Vagina (tissue), 2 donors: ENCODE measurements around the gene DNAJC27. TPM values are rescaled to one million over a fixed set of nuclear protein-coding genes. Genes with fewer than 3 reads are reported as not detected.

ENCODE experiments used
- DNase-seq, 2 donors: peaks; one replicate each; pipeline ENCODE4 v3.0.0-alpha.2; 2017; ENCODE audit errors: extremely low spot score in 2 of 2
- H3K27ac ChIP-seq: fragments of 200-600 bp; sonication (generic); one replicate; pipeline ENCODE4 v1.5.1; 2019
- H3K27me3 ChIP-seq: fragments of 200-600 bp; sonication (generic); one replicate; pipeline ENCODE4 v1.5.1; 2019
- H3K36me3 ChIP-seq, 2 donors: fragments of 200-600 bp; sonication (generic); one replicate each; pipeline ENCODE4 v1.5.1; 2017 to 2019
- H3K4me1 ChIP-seq: fragments of 200-600 bp; sonication (generic); one replicate; pipeline ENCODE4 v1.5.1; 2019
- H3K4me3 ChIP-seq, 2 donors: fragments of 200-600 bp; sonication (generic); 1 replicate in 1 of 2; 2 replicates in 1 of 2; pipeline ENCODE4 v1.5.1; 2016 to 2019
- H3K9me3 ChIP-seq: fragments of 200-600 bp; sonication (generic); one replicate; pipeline ENCODE4 v1.5.1; 2019
- POLR2A ChIP-seq, 2 donors: fragments of 450-650 bp; IDR thresholded peaks; one replicate each; pipeline ENCODE4 v1.6.1; 2017; ENCODE audit warnings: antibody characterized with exemption in 2 of 2, mild to moderate bottlenecking in 2 of 2, moderate library complexity in 2 of 2
- POLR2AphosphoS5 ChIP-seq, 2 donors: sonication (generic); formaldehyde crosslinking; IDR thresholded peaks; one replicate each; pipeline ENCODE4 v1.9.0; 2017; ENCODE audit warnings: antibody characterized with exemption in 2 of 2, mild to moderate bottlenecking in 2 of 2, low read depth in 1 of 2; ENCODE audit not compliant: insufficient read depth in 1 of 2
- intact Hi-C: fragments of 100-400 bp; cut with DNase I; formaldehyde crosslinking; loops from one replicate; pipeline ENCODE4 v1.15.1; 2023
- total RNA-seq: library from RNA; depleted of rRNA; stranded (reverse); fragments of >200 nt; gene quantifications from one replicate; pipeline ENCODE4 v1.2.3, GENCODE V29; 2016
- TF ChIP-seq, protein P1 (sequence below), 3 experiments: fragments of 450-650 bp in 2 of 3; fragments of 200-600 bp in 1 of 3; sonication (generic) in 1 of 3; IDR thresholded peaks; one replicate each; pipeline ENCODE4 v1.5.1; 2017 to 2019; ENCODE audit warnings: antibody characterized with exemption in 3 of 3, mild to moderate bottlenecking in 2 of 3, moderate library complexity in 2 of 3

The DNAJC27 gene
- total RNA-seq, 1 donor from 2014 or later, result 11.3 TPM

DNA sequence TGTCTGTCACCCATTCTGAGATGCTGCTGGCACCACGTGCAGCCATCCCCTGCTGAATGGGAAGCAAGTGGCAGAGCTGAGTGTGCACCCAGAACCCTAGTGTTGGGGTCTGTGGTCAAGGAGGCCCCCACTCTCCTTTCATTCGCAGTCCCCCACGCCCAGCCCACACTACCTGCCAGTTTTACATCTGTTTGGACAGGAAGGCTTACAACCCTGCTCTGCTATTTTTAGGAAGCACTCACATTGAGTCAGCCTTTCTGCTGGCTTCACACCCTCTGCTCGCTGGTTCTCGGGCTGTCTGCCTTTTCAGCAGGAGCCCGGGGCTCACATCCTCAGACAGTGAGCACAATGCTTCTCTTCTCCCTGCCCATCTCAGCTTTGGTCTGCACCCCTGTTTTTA lies 41.0 kb downstream of the DNAJC27 start:
- H3K27ac ChIP-seq, result no peak overlapping the region
- no peak overlapping the region for H3K4me3 ChIP-seq
- H3K9me3 ChIP-seq, result no peaks in the 10 kb centered on the region
- no peaks in the 10 kb centered on the region for H3K27me3 ChIP-seq
- no peaks in the 10 kb centered on the region for H3K36me3 ChIP-seq
- intact Hi-C loops, result no loop called here
- H3K4me1 ChIP-seq, result peaks cover 15% of the 10 kb centered on the region
- TF ChIP-seq POLR2A (IDR thresholded peaks at IDR 0.05) (no peak), POLR2AphosphoS5 (IDR thresholded peaks at IDR 0.05; ENCODE audit: insufficient read depth in 1 of 2, low read depth in 1 of 2) (no peak)
- TF ChIP-seq, protein P1, sequence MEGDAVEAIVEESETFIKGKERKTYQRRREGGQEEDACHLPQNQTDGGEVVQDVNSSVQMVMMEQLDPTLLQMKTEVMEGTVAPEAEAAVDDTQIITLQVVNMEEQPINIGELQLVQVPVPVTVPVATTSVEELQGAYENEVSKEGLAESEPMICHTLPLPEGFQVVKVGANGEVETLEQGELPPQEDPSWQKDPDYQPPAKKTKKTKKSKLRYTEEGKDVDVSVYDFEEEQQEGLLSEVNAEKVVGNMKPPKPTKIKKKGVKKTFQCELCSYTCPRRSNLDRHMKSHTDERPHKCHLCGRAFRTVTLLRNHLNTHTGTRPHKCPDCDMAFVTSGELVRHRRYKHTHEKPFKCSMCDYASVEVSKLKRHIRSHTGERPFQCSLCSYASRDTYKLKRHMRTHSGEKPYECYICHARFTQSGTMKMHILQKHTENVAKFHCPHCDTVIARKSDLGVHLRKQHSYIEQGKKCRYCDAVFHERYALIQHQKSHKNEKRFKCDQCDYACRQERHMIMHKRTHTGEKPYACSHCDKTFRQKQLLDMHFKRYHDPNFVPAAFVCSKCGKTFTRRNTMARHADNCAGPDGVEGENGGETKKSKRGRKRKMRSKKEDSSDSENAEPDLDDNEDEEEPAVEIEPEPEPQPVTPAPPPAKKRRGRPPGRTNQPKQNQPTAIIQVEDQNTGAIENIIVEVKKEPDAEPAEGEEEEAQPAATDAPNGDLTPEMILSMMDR (IDR thresholded peaks at IDR 0.05), result no peak
- no peak for DNase-seq

DNA sequence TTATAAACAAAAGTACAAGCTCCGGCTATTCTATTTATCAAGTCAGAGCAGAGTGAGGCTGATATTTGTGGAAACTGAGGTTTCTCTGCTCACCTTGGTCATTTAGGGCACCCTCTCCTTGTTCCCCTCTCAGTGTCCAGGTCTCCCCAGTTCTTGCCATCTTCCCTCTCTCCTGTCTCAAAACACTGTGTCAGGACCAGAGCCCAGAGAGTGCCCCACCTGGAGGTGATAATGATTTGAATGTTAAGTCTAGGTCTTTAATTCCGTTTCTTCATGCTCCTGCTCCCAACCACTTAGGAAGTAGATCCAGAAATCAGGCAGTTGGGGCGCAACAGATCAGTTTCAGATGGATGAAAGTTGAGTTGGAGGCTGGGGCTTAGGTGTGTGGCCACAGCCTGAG lies 42.5 kb downstream of the DNAJC27 start:
- Histone ChIP-seq H3K4me1 (peaks cover 15% of the 10 kb centered on the region), H3K9me3 (no peaks in the 10 kb centered on the region), H3K4me3 (no peak overlapping the region), H3K27me3 (no peaks in the 10 kb centered on the region), H3K36me3 (no peaks in the 10 kb centered on the region), H3K27ac (no peak overlapping the region)
- no peak for TF ChIP-seq POLR2A (IDR thresholded peaks at IDR 0.05)
- no peak for TF ChIP-seq POLR2AphosphoS5 (IDR thresholded peaks at IDR 0.05; ENCODE audit: insufficient read depth in 1 of 2, low read depth in 1 of 2)
- TF ChIP-seq, protein P1 (IDR thresholded peaks at IDR 0.05), result no peak
- no peak for DNase-seq
- intact Hi-C loops, result no loop called here

DNA sequence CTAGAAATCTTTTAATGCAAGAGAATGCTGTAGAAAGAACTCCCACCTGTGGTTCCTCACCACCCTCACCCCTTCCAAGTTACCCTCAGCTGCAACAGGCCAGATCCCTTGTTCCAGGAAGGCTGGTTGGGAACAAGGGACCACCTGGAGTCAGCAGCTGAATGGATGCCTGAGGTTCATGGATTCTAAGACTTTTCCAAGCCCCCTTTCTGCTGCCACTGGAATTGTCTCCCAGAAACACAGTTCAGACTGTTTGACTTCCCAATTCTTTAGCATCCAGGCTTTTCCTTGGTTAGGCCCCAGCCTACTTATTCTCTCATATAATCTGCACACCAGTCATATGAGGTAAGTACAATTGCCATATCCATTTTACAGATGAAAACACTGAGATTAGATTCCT lies 43.7 kb downstream of the DNAJC27 start:
- Histone ChIP-seq H3K4me1 (peaks cover 15% of the 10 kb centered on the region), H3K27me3 (no peaks in the 10 kb centered on the region), H3K4me3 (no peak overlapping the region), H3K9me3 (no peaks in the 10 kb centered on the region), H3K27ac (peak overlapping the region; percentile 89), H3K36me3 (no peaks in the 10 kb centered on the region)
- intact Hi-C loops, result no loop called here
- no peak for DNase-seq
- no peak for TF ChIP-seq POLR2A (IDR thresholded peaks at IDR 0.05)
- TF ChIP-seq, protein P1 (IDR thresholded peaks at IDR 0.05), result no peak
- TF ChIP-seq POLR2AphosphoS5 (IDR thresholded peaks at IDR 0.05; ENCODE audit: insufficient read depth in 1 of 2, low read depth in 1 of 2), result no peak

DNA sequence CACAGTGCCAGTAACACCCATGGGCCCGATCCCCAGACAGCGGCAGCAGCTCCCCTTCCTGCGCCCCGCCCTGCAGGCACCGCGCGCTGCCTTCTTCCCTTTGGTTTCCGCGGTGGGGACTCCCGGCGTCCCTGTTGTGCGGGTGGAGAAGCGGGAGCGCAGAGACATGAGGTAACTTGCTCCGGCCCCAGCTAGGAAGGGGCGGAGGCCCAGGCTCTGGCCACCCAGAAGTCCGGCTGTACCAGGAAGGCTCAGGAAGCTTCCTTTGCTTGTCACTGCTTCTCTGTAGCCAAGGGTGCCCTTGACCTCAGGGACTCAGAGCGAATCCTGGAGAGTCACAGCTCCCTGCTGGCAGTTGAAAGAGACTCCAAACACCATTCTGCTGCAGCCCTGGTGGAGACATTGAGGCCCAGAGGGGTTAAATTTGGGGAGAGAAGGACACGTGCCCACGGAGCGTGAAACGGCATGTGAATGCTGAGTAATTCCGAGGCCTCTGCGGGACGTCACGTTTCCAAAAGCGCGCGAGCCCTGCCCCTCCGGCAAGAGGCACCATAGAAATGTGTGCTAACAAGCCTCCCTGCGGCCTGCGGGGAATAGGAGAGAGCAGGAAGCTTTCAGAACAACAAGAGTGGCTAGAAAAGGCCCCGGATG lies 45.0 kb downstream of the DNAJC27 start:
- peak overlapping the region; percentile 17 to 30 for H3K4me3 ChIP-seq
- intact Hi-C loops, result no loop called here
- TF ChIP-seq POLR2AphosphoS5 (IDR thresholded peaks at IDR 0.05; ENCODE audit: insufficient read depth in 1 of 2, low read depth in 1 of 2), result peak in 1 of 2 donors; percentile 69
- TF ChIP-seq, protein P1 (IDR thresholded peaks at IDR 0.05), result no peak
- no peak for TF ChIP-seq POLR2A (IDR thresholded peaks at IDR 0.05)
- peaks cover 15% of the 10 kb centered on the region for H3K4me1 ChIP-seq
- H3K36me3 ChIP-seq, result no peaks in the 10 kb centered on the region
- DNase-seq, result no peak
- H3K9me3 ChIP-seq, result no peaks in the 10 kb centered on the region
- no peaks in the 10 kb centered on the region for H3K27me3 ChIP-seq
- H3K27ac ChIP-seq, result peak overlapping the region; percentile 89

DNA sequence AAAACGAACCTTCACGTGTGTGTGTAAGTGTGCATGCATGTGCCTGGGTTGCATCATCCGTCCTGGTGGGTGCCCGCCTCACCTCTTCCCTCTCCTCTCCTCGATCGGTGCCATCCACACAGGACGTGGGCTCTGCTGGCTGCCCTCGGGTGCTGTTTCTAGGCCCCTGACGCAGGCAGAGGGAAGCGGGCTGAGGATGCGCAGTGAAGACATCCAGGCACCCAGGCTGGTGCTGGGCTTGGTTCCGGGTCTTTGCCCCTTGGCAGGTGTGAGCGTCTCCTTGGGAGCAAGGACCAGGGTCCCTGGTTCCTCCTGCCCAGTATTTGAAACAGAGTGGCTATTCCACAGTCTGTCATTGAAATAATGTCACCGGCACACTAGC lies 45.5 kb downstream of the DNAJC27 start:
- H3K36me3 ChIP-seq, result no peaks in the 10 kb centered on the region
- H3K4me1 ChIP-seq, result peaks cover 15% of the 10 kb centered on the region
- intact Hi-C loops, result no loop called here
- TF ChIP-seq POLR2A (IDR thresholded peaks at IDR 0.05) (no peak), POLR2AphosphoS5 (IDR thresholded peaks at IDR 0.05; ENCODE audit: insufficient read depth in 1 of 2, low read depth in 1 of 2) (no peak)
- TF ChIP-seq, protein P1 (IDR thresholded peaks at IDR 0.05), result no peak
- H3K4me3 ChIP-seq, result peak overlapping the region; percentile 17 to 30
- no peaks in the 10 kb centered on the region for H3K27me3 ChIP-seq
- no peak for DNase-seq
- peak overlapping the region; percentile 89 for H3K27ac ChIP-seq
- H3K9me3 ChIP-seq, result no peaks in the 10 kb centered on the region
